HFFc6 (cell line): Measurements from ENCODE around the gene SKI. TPM values are rescaled to one million over a fixed set of nuclear protein-coding genes. Genes with fewer than 3 reads are reported as not detected.

Source experiments
- DNase-seq: peaks from one replicate; pipeline ENCODE4 v3.0.0-alpha.2; 2018
- H3K27ac Mint-ChIP-seq: 2 replicates; pipeline ENCODE4 v1.8.0; 2020; ENCODE audit warnings: mild to moderate bottlenecking, mixed read lengths
- H3K27me3 Mint-ChIP-seq: 2 replicates; pipeline ENCODE4 v1.8.0; 2021; ENCODE audit warnings: mild to moderate bottlenecking, moderate library complexity, mixed read lengths; ENCODE audit not compliant: insufficient read depth
- H3K36me3 Mint-ChIP-seq: 2 replicates; pipeline ENCODE4 v1.8.0; 2021; ENCODE audit warnings: low read depth, mixed read lengths
- H3K4me1 Mint-ChIP-seq: 2 replicates; pipeline ENCODE4 v1.8.0; 2020; ENCODE audit warnings: low read depth, mixed read lengths
- H3K4me3 Mint-ChIP-seq: 2 replicates; pipeline ENCODE4 v1.8.0; 2020; ENCODE audit warnings: mild to moderate bottlenecking, moderate library complexity, mixed read lengths
- H3K9me3 Mint-ChIP-seq: 2 replicates; pipeline ENCODE4 v1.8.0; 2020; ENCODE audit warnings: mild to moderate bottlenecking, mixed read lengths
- CTCF ChIP-seq: fragments of 200-600 bp; sonication (generic); IDR thresholded peaks from 2 replicates; pipeline ENCODE4 v1.5.0; 2021; ENCODE audit warnings: antibody characterized with exemption, mild to moderate bottlenecking
- total RNA-seq, 6 experiments: library from RNA; stranded (reverse); fragmentation: NEBNext Ultra II Directional; extraction: Animal tissue kit (Norgen Biotek cat#: 25700); gene quantifications; 2 replicates in 1 of 6; 3 replicates in 5 of 6; pipeline ENCODE4 v1.2.3, GENCODE V29; 2021

Gene SKI
- total RNA-seq, 6 experiments from 2014 or later = 63.7 to 76.6 (median 66.1) TPM

GRCh38 chr1:2271211-2271721 is 43.1 kb downstream of the SKI start:
- H3K27ac Mint-ChIP-seq = no peak overlapping the region
- no peak for TF ChIP-seq CTCF
- H3K4me3 Mint-ChIP-seq = no peak overlapping the region
- peaks cover 15% of the 10 kb centered on the region for H3K4me1 Mint-ChIP-seq
- no peaks in the 10 kb centered on the region for H3K27me3 Mint-ChIP-seq
- no peaks in the 10 kb centered on the region for H3K36me3 Mint-ChIP-seq
- no peaks in the 10 kb centered on the region for H3K9me3 Mint-ChIP-seq
- DNase-seq = no peak

- TF ChIP-seq CTCF = no peak
- Mint-ChIP-seq H3K9me3 (no peaks in the 10 kb centered on the region), H3K27ac (peak overlapping the region; percentile 60; the same call in 1 of the 2 replicates), H3K4me3 (no peak overlapping the region), H3K36me3 (peaks cover under 1% of the 10 kb centered on the region; the same call in 1 of the 2 replicates), H3K27me3 (no peaks in the 10 kb centered on the region; the same call in 1 of the 2 replicates), H3K4me1 (peaks cover 18% of the 10 kb centered on the region)
- no peak for DNase-seq
Measured at GRCh38 chr1:2271841-2272655, 43.9 kb downstream of the SKI start.

GRCh38 chr1:2272686-2273400 is 44.7 kb downstream of the SKI start:
- Mint-ChIP-seq H3K27ac (no peak overlapping the region), H3K36me3 (peaks cover 8% of the 10 kb centered on the region), H3K27me3 (peaks cover 3% of the 10 kb centered on the region; the same call in 1 of the 2 replicates), H3K4me3 (no peak overlapping the region), H3K4me1 (peaks cover 26% of the 10 kb centered on the region), H3K9me3 (0 out of 2 replicates have a peak, but pooled peaks cover 3% of the 10 kb centered on the region)
- no peak for DNase-seq
- TF ChIP-seq CTCF = no peak

- H3K4me1 Mint-ChIP-seq = peaks cover 31% of the 10 kb centered on the region
- peaks cover 9% of the 10 kb centered on the region for H3K36me3 Mint-ChIP-seq
- no peak overlapping the region for H3K4me3 Mint-ChIP-seq
- H3K27me3 Mint-ChIP-seq = peaks cover 3% of the 10 kb centered on the region; the same call in 1 of the 2 replicates
- no peak for DNase-seq
- H3K9me3 Mint-ChIP-seq = 0 out of 2 replicates have a peak, but pooled peaks cover 3% of the 10 kb centered on the region
- H3K27ac Mint-ChIP-seq = no peak overlapping the region
- TF ChIP-seq CTCF = no peak
Measured at GRCh38 chr1:2273401-2274090, 45.4 kb downstream of the SKI start.

GRCh38 chr1:2274231-2274928 is 46.3 kb downstream of the SKI start:
- no peak for DNase-seq
- H3K27ac Mint-ChIP-seq = no peak overlapping the region
- H3K4me3 Mint-ChIP-seq = no peak overlapping the region
- 0 out of 2 replicates have a peak, but pooled peaks cover 3% of the 10 kb centered on the region for H3K9me3 Mint-ChIP-seq
- peaks cover 3% of the 10 kb centered on the region; the same call in 1 of the 2 replicates for H3K27me3 Mint-ChIP-seq
- peaks cover 9% of the 10 kb centered on the region for H3K36me3 Mint-ChIP-seq
- TF ChIP-seq CTCF = no peak
- H3K4me1 Mint-ChIP-seq = peaks cover 36% of the 10 kb centered on the region
